GM18951 (cell line): ENCODE data around the gene STARD13.

Source experiments
- POLR2A ChIP-seq: IDR thresholded peaks from 4 replicates; pipeline ENCODE4 v1.6.1; 2011; ENCODE audit warnings: mild to moderate bottlenecking; ENCODE audit not compliant: insufficient read length, insufficient read depth; ENCODE audit errors: extremely low read depth
- in situ Hi-C: fragments of 300-500 bp; cut with MboI; formaldehyde crosslinking; loops from one replicate; pipeline ENCODE4 v1.12.0; 2022; ENCODE audit warnings: low sequenced_read_pairs, mixed read lengths, inconsistent platforms; ENCODE audit not compliant: unreplicated experiment

STARD13 gene

GRCh38 chr13:33290421-33290965 is 4.9 kb upstream of the STARD13 start:
- in situ Hi-C loops: no loop called here
- TF ChIP-seq POLR2A: no peak

DNA sequence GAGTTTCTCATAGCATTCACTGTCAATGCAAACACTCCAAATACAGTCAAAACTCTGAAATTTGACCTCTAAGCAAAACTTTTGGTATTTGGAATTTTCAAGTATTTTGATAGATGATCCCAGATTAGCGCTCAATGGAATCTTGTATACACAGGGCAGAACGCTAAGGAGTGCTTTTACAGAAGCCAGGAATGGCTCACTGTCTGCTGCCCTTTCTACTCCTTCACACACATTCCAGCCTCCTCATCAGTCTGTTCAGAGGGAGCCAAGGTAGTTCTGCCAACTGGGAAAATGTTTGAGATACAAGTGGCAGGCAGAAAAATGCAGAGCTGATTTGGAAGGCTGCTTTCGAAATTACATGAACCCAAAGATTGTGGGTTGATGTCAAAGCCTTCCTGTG is 4.4 kb upstream of the STARD13 start:
- in situ Hi-C loops: no loop called here
- TF ChIP-seq POLR2A: no peak

GRCh38 chr13:33287142-33287882 is 1.8 kb upstream of the STARD13 start:
- in situ Hi-C loops: no loop called here
- TF ChIP-seq POLR2A: no peak

DNA sequence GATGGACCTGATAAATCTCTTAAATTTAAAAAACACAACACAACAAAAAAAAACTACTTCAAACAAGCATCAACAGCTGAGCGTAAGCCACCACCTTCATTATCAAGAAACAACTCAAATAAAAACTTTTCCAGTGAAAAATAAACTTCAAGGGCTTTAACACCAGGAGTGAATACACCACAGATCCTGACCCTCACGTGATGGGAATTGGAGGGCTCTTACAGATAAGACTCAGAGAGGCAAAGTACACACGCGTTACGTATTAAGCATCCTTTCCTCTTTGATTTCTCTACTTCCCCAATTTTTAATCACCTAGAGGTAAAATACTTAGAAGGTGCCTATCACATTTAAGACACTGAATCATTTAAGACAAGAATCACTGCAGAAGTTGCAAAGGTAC is 573 bp upstream of the STARD13 start:
- no peak for TF ChIP-seq POLR2A
- in situ Hi-C loops: no loop called here

DNA sequence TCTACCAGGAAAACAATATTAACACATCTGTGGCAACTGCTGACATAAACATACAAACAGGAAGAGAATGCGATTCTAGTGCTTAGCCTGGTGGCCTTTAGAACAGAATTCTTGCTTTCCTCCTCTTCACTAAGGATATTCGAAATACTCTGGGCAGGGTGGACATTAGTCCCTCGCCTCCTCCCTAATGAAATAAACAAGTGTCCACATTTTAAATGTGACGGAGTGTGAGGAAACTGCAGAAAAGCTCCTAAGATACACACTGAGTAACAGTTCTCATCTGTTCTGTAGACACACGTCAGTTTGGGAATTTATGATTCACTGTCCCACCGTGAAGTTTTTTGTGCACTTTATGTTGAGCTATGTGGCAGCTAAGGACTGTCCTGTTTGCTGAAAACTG is 639 bp downstream of the STARD13 start:
- TF ChIP-seq POLR2A: no peak
- in situ Hi-C loops: no loop called here

DNA sequence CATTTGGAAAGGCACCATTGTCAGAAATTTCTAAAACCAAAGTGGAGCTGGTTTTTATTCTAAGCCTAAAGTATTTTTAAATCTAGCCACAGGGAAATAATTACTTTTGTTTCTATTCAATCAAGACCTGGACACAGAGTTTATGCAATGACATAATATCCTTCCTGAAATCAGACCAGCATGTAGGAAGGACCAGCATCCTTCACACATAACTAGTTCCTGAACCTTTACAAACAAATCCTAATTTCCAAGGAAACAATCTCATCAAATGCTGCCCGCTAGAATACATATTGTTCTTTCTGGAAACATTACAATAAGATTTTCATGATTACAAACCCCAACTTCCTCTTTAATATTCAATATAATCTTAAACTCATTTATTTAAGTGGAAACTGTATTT is 1.5 kb downstream of the STARD13 start:
- in situ Hi-C loops: no loop called here
- no peak for TF ChIP-seq POLR2A

GRCh38 chr13:33283195-33283911 is 2.2 kb downstream of the STARD13 start:
- TF ChIP-seq POLR2A: no peak
- in situ Hi-C loops: no loop called here

DNA sequence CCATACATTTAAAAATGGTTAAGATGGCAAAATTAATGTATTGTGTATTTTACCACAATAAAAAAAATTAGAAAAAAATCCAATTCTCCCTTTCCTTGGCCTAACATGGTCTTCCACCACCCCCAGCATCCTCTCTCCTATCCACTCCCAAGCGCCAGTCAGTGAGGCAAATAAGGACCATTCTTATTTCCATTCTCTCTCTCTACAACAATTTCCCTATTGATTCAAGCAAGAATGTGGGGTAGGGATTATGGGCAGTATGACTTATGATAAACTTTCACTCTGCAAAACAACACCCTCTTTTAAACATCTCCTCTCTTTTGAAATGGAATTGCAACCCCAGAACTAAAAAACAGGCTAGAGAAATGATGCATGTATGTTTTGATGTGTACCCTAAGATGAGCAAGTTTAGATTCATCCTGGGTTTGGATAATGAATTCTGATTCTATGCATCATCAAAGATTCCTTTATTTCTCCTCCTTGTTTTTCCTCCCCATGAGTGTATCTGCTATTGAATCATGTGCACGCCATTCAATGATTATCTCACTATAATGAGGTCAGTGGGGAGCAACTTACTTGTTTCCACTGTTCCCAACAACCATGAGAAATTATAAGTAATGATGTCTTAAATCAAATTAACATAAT is 3.5 kb downstream of the STARD13 start:
- TF ChIP-seq POLR2A: no peak
- in situ Hi-C loops: no loop called here

GRCh38 chr13:33280923-33281322 is 4.6 kb downstream of the STARD13 start:
- no peak for TF ChIP-seq POLR2A
- in situ Hi-C loops: no loop called here

DNA sequence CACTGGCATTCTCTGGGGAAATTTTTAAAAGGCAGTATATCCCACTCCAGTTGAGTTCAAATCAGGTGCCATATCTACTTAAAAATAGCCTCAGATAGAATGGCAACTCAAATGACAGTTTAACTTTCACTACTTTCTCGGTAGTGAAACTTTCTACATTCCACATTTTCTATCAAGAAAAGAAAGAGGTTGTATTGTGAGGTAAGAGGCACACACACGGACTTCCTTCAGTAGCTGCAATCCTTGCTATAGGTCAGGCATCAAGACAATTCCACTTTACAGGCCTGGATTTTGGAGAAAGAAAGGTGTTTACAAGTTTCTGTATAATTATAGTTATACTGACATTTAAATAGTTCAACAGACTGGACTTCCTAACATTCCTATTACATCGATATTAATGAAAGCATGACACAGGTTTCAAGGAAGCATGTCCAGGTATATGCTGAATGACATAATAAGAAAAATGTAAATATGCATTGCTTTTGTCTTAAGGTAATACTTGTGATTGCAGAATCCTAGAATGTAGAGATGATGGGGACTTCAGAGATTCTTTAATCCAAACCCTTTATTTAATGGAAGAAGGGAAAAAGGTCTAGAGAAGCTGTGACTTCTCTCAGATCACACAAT is 5.2 kb downstream of the STARD13 start:
- TF ChIP-seq POLR2A: no peak
- in situ Hi-C loops: no loop called here

- no peak for TF ChIP-seq POLR2A
- in situ Hi-C loops: no loop called here
Measured at GRCh38 chr13:33279414-33280278, 5.9 kb downstream of the STARD13 start.

DNA sequence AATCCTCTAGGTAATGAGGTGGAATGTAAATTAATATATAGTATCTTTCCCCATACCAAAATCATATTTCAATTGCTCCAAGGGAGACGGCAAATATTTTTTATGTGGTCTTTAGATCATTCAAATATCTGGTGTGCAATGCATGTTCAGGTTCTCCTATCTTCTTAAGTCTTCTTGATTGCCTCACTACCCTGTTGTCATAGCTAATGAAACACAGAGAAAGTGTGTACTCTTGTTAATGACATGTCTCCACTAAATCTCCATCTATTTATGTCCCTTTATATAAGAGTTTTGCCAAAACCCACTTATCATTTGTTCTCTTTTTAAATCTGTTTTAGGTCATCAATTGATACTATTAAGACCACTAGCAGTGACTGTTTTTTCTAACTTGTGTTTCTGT is 6.6 kb downstream of the STARD13 start:
- in situ Hi-C loops: no loop called here
- TF ChIP-seq POLR2A: no peak
